ENCODE data around the gene STRA8.

DNA sequence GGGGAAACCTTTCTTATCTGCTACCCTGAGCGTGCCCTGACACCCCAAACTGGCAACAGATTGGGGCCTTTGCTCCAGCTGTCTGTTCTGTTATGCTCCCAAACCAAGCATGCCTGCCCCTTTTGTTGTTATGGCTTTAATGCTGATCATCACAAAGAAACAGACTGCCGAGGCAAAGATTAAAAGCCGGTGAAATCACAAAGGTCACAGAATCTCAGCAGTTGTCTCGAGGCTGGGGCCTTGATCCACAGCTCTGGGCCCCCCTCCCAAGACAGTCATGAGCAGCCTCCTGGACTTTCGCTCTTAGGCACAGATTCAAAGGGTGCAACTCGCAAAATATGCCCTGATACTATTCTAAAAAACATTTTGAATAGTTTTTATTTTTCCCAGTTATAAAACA, 65.6 kb downstream of the STRA8 start:
- TF ChIP-seq, protein P1, sequence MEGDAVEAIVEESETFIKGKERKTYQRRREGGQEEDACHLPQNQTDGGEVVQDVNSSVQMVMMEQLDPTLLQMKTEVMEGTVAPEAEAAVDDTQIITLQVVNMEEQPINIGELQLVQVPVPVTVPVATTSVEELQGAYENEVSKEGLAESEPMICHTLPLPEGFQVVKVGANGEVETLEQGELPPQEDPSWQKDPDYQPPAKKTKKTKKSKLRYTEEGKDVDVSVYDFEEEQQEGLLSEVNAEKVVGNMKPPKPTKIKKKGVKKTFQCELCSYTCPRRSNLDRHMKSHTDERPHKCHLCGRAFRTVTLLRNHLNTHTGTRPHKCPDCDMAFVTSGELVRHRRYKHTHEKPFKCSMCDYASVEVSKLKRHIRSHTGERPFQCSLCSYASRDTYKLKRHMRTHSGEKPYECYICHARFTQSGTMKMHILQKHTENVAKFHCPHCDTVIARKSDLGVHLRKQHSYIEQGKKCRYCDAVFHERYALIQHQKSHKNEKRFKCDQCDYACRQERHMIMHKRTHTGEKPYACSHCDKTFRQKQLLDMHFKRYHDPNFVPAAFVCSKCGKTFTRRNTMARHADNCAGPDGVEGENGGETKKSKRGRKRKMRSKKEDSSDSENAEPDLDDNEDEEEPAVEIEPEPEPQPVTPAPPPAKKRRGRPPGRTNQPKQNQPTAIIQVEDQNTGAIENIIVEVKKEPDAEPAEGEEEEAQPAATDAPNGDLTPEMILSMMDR (conservative IDR thresholded peaks at IDR 0.05; ENCODE audit: low read depth, low read length) = no peak
- TF ChIP-seq EZH2 (IDR thresholded peaks at IDR 0.05; ENCODE audit: low read length, unreplicated experiment) = no peak
- no peak for TF ChIP-seq EZH2phosphoT487 (IDR thresholded peaks at IDR 0.05; ENCODE audit: borderline replicate concordance, low read length)

Data from PC-3 (cell line).